H1 (cell line): Measurements from ENCODE around the gene RCAN2.

ENCODE experiments used
- CEBPB ChIP-seq: IDR thresholded peaks from 2 replicates; pipeline ENCODE4 v1.6.1; 2012; ENCODE audit warnings: low read depth, low read length
- CHD1 ChIP-seq: IDR thresholded peaks from 2 replicates; pipeline ENCODE4 v1.6.1; 2012; ENCODE audit warnings: low read depth, low read length, improper control_type of control experiment
- GABPA ChIP-seq: IDR thresholded peaks from 2 replicates; pipeline ENCODE4 v1.6.1; 2011; ENCODE audit warnings: mild to moderate bottlenecking, low read length, moderate library complexity, borderline replicate concordance; ENCODE audit not compliant: insufficient read depth
- JUND ChIP-seq: IDR thresholded peaks from 2 replicates; pipeline ENCODE4 v1.6.1; 2011; ENCODE audit warnings: mild to moderate bottlenecking, improper control_type of control experiment, low read length
- KDM1A ChIP-seq: fragments of 200-600, 300-600 bp; sonication (generic); IDR thresholded peaks from 2 replicates; pipeline ENCODE4 v1.7.1; 2016; ENCODE audit warnings: mild to moderate bottlenecking, low read length, borderline replicate concordance
- POLR2A ChIP-seq, 2 experiments: IDR thresholded peaks; 1 replicate in 1 of 2; 2 replicates in 1 of 2; pipeline ENCODE4 v1.6.1; 2011; ENCODE audit warnings: low read depth in 2 of 2, low read length in 2 of 2, mild to moderate bottlenecking in 2 of 2; ENCODE audit errors: control extremely low read depth in 1 of 2
- POLR2AphosphoS5 ChIP-seq: IDR thresholded peaks from 2 replicates; pipeline ENCODE4 v1.6.1; 2011; ENCODE audit warnings: low read depth, low read length
- RBBP5 ChIP-seq: IDR thresholded peaks from 2 replicates; pipeline ENCODE4 v1.7.1; 2012; ENCODE audit warnings: low read depth, mild to moderate bottlenecking, inconsistent platforms, low read length, moderate library complexity, borderline replicate concordance
- RFX5 ChIP-seq: IDR thresholded peaks from 2 replicates; pipeline ENCODE4 v1.6.1; 2011; ENCODE audit warnings: low read depth, low read length, improper control_type of control experiment, borderline replicate concordance
- RNF2 ChIP-seq: fragments of 200-900, 300-1000 bp; sonication (generic); IDR thresholded peaks from 2 replicates; pipeline ENCODE4 v1.7.1; 2016; ENCODE audit warnings: borderline replicate concordance, low read depth, mild to moderate bottlenecking, antibody characterized with exemption, low read length; ENCODE audit not compliant: poor library complexity, severe bottlenecking; ENCODE audit errors: missing control alignments
- TEAD4 ChIP-seq: IDR thresholded peaks from 2 replicates; pipeline ENCODE4 v1.6.1; 2012; ENCODE audit warnings: low read depth, low read length, inconsistent platforms, mixed read lengths
- ZNF274 ChIP-seq: IDR thresholded peaks from 2 replicates; pipeline ENCODE4 v1.7.0; 2012; ENCODE audit warnings: low read length, borderline replicate concordance; ENCODE audit errors: extremely low read depth
- TF ChIP-seq, protein P1 (sequence below), 3 experiments: IDR thresholded peaks; 1 replicate in 2 of 3; 2 replicates in 1 of 3; pipeline versions ENCODE4 v1.5.1 to v1.6.1; 2011; ENCODE audit warnings: low read length in 3 of 3, mild to moderate bottlenecking in 3 of 3, inconsistent platforms in 2 of 3, low read depth in 1 of 3, moderate library complexity in 1 of 3; ENCODE audit not compliant: insufficient read depth in 1 of 3; ENCODE audit errors: control extremely low read depth in 1 of 3
- TF ChIP-seq, protein P2 (sequence below): IDR thresholded peaks from 2 replicates; pipeline ENCODE4 v1.6.1; 2011; ENCODE audit warnings: low read length, improper control_type of control experiment

DNA sequence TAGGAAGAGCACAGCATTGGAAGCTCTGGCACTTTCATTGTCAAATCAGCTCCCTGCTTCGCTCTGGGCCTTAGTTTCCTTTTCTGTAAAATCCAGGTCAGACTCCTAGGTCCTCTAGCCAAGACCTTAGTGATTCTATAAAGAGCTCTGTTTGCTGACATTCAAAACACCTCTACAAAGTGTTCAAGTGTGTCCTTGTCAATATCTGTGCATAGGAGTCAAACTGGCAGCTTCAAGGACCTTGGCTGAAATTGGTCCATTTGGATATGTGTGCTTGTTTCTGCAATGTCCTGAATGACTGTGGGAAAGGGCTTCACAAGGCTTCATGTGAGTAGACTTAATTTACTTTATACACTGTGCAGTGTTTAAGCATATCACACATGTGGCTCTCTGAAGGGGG lies 246.6 kb downstream of the RCAN2 start:
- TF ChIP-seq POLR2AphosphoS5 = no peak
- TF ChIP-seq RNF2 = no peak
- TF ChIP-seq, protein P1, sequence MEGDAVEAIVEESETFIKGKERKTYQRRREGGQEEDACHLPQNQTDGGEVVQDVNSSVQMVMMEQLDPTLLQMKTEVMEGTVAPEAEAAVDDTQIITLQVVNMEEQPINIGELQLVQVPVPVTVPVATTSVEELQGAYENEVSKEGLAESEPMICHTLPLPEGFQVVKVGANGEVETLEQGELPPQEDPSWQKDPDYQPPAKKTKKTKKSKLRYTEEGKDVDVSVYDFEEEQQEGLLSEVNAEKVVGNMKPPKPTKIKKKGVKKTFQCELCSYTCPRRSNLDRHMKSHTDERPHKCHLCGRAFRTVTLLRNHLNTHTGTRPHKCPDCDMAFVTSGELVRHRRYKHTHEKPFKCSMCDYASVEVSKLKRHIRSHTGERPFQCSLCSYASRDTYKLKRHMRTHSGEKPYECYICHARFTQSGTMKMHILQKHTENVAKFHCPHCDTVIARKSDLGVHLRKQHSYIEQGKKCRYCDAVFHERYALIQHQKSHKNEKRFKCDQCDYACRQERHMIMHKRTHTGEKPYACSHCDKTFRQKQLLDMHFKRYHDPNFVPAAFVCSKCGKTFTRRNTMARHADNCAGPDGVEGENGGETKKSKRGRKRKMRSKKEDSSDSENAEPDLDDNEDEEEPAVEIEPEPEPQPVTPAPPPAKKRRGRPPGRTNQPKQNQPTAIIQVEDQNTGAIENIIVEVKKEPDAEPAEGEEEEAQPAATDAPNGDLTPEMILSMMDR (IDR thresholded peaks at IDR 0.05; ENCODE audit: control extremely low read depth in 1 of 3, insufficient read depth in 1 of 3, low read depth in 1 of 3, low read length in 3 of 3) = no peak
- TF ChIP-seq GABPA = no peak
- TF ChIP-seq, protein P2, sequence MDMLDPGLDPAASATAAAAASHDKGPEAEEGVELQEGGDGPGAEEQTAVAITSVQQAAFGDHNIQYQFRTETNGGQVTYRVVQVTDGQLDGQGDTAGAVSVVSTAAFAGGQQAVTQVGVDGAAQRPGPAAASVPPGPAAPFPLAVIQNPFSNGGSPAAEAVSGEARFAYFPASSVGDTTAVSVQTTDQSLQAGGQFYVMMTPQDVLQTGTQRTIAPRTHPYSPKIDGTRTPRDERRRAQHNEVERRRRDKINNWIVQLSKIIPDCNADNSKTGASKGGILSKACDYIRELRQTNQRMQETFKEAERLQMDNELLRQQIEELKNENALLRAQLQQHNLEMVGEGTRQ = no peak
- no peak for TF ChIP-seq CHD1
- no peak for TF ChIP-seq JUND
- no peak for TF ChIP-seq TEAD4
- no peak for TF ChIP-seq ZNF274
- TF ChIP-seq RBBP5 = no peak
- TF ChIP-seq KDM1A = no peak
- no peak for TF ChIP-seq CEBPB
- TF ChIP-seq POLR2A (IDR thresholded peaks at IDR 0.05; ENCODE audit: control extremely low read depth in 1 of 2, low read depth in 2 of 2, low read length in 2 of 2) = no peak
- no peak for TF ChIP-seq RFX5
